LNCaP clone FGC (cell line): ENCODE measurements around the gene ZNF438.
"Not testable (repeated sequence)": the region's sequence is repeated elsewhere in the genome, so short reads cannot be mapped to it uniquely, and the experiment has no call there.

Experiments
- DNase-seq: peaks from one replicate; pipeline ENCODE4 v3.0.0-alpha.2; 2011; ENCODE audit warnings: low read depth
- H3K4me3 ChIP-seq: 2 replicates; pipeline ENCODE4 v1.5.1; 2011; ENCODE audit warnings: mild to moderate bottlenecking, low read depth, low read length, control low read depth
- TF ChIP-seq, protein P1 (sequence below): IDR thresholded peaks from 2 replicates; pipeline ENCODE4 v1.5.1; 2012; ENCODE audit warnings: mild to moderate bottlenecking; ENCODE audit not compliant: control insufficient read depth, insufficient read depth; ENCODE audit errors: extremely low read depth

ZNF438 gene

DNA sequence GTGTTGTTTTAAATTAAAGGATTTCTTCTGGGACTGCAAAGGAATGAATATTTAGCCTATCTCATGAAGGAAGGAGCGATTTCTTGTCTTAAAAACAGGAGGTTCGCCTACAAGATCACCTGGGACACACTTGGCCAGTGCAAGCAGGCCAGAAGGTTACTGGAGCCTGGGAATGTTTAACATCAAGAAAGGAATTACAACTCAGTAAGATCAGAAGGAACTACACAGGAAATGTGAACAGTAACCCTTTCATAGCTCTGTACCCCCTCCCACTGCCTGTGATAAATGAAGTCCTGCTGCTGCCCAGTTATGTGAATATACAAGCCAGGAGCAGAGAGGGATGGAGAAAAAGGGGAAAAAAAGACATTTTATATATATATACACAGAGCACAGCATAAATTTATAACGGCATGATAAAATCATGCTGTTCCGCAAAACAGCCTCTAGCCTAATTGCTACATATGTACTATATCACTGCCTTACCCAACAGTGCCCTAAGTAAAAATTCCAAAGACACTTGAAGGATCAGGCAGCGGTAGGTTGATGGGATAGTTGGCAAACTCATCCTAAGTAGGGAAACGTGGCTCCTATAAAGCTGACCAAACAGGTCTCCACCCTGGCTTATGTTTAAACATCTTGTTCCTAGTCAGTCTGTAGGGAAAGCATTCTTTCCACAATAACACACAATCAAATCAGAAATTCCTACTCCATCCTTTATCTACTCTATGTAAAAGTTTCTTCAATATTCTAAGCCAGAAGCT is 63.8 kb downstream of the ZNF438 start:
- no peak overlapping the region for H3K4me3 ChIP-seq
- TF ChIP-seq, protein P1, sequence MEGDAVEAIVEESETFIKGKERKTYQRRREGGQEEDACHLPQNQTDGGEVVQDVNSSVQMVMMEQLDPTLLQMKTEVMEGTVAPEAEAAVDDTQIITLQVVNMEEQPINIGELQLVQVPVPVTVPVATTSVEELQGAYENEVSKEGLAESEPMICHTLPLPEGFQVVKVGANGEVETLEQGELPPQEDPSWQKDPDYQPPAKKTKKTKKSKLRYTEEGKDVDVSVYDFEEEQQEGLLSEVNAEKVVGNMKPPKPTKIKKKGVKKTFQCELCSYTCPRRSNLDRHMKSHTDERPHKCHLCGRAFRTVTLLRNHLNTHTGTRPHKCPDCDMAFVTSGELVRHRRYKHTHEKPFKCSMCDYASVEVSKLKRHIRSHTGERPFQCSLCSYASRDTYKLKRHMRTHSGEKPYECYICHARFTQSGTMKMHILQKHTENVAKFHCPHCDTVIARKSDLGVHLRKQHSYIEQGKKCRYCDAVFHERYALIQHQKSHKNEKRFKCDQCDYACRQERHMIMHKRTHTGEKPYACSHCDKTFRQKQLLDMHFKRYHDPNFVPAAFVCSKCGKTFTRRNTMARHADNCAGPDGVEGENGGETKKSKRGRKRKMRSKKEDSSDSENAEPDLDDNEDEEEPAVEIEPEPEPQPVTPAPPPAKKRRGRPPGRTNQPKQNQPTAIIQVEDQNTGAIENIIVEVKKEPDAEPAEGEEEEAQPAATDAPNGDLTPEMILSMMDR, result no peak
- DNase-seq, result peak; percentile 11

DNA sequence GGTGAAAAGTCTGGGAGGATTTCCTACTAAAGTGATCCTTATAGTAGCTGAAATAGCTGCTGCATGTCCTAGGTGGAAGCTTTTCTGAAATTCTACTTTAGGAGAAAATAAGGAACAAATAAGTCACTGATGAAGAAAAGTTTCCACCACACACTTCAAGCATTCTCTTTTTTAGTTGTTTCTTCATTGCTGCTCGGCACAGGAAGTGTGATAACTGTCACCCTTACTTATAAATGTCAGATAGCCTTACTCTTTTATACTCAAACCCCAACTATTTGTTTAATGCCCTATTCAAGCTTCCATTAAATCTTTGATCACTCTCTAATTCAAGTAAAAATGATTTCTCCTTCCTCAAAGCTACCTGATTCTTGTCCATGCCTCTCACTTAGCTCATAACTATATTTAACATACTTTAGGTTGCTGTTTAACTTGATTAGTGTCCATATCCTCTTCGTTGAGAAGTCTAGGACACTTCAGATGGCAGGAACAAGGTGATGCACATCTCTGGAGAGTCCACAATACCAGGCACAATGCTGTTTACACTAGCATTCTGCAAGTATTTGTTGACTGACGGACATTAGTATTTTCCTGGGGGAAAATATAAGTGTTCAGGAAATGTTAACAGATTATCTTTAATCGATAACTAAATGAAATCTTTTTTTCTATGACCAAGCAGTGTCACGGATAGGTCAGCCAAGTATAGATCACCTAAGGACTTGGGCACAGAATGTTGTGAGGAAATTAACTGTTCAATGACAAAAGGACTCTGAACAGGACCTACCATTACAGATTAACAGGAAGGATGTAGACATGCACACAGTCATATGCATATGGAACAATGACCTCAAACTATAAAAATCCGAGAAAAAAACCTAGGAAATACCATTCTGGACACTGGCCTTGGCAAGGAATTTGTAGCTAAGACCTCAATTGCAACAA is 67.4 kb downstream of the ZNF438 start:
- no peak for DNase-seq
- H3K4me3 ChIP-seq, result no peak overlapping the region
- TF ChIP-seq, protein P1, result no peak

DNA sequence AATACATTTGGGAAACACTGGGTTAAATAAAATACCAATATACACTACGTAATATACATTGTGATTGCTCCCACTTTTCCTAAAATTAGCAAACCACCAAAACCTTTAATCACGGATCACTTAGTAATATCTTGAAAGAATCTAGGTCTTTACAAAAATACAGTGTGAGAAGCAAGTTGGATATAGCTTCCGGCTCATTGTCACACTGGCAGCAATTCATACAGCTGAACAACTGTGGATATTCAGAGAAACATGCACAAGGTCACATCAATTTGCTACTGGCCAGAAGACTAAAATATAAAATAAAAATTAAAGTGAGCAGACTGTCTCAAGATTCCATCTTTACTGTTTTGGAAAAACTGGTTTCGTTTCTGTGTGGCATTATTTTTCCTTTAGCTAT is 69.1 kb downstream of the ZNF438 start:
- no peak for DNase-seq
- TF ChIP-seq, protein P1, result no peak
- H3K4me3 ChIP-seq, result no peak overlapping the region

DNA sequence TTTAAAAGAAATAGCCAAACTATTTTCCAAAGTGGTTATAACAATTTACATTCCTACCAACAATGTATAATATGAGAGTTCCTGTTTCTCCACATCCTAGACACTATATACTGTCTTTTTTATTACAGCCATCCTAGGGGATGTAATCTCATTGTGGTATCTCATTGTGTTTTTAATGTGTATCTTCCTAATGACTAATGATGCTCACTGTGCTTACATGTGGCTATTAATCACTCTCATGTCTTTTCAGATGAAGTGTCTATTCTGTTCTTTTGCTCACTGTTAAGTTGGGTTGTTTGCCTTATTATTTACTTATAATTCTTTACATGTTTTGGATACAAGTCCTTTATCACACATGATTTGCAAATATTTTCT is 71.8 kb downstream of the ZNF438 start:
- TF ChIP-seq, protein P1, result no peak
- H3K4me3 ChIP-seq, result no peak overlapping the region
- no peak for DNase-seq

DNA sequence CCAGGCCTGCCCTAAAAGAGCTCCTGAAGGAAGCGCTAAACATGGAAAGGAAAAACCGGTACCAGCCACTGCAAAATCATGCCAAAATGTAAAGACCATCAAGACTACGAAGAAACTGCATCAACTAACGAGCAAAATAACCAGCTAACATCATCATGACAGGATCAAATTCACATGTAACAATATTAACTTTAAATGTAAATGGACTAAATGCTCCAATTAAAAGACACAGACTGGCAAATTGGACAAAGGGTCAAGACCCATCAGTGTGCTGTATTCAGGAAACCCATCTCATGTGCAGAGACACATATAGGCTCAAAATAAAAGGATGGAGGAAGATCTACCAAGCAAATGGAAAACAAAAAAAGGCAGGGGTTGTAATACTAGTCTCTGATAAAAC is 82.4 kb downstream of the ZNF438 start:
- H3K4me3 ChIP-seq, DNase-seq: not testable (repeated sequence)

DNA sequence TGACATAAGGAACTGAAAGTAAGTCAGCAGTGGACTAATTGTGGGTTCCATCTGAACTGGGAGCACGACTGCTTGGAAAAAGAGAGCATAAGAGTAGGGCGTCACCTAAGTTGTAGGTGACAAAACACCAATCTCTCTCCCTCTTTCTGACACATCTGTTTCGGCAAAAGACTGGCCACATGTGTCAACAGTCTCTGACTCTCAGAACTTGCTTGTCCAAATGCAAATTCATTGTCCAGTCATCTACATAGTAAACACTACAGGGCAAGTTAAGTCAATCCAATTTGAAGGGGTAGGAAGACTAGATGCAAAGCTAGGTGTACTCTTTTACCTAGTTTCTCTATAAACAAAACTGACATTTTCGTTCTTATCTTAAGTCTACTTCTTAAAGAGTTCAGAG is 87.7 kb downstream of the ZNF438 start:
- no peak for DNase-seq
- TF ChIP-seq, protein P1, result no peak
- H3K4me3 ChIP-seq, result no peak overlapping the region

DNA sequence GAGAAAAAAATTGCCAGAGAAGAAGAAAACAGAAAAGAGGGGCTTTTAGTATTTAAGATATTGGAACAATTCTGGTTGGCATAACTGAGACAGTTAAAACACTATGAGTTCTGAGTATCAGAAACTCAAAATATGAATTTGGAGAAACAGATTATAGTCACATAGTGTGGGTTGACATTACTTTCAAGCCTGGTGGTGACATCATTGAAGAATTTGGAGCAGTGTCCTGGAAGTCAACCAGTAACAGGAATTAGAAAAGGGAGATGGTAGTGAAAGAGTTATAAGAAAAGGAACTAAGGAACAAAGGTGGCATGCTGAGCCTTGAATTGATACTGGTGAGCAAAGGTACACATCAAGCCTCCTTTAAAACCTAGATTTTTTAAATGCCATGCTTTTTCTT is 88.2 kb downstream of the ZNF438 start:
- TF ChIP-seq, protein P1, result no peak
- no peak overlapping the region for H3K4me3 ChIP-seq
- DNase-seq, result no peak
